Suprapubic skin (tissue), 4 donors: ENCODE data around the gene REN. TPM values are rescaled to one million over a fixed set of nuclear protein-coding genes. Genes with fewer than 3 reads are reported as not detected.

ENCODE experiments used
- DNase-seq, 2 donors: peaks; one replicate each; pipeline ENCODE4 v3.0.0-alpha.2; 2019; ENCODE audit warnings: low spot score in 2 of 2
- H3K27ac ChIP-seq: fragments of 200-600 bp; sonication (generic); one replicate; pipeline ENCODE4 v1.5.1; 2019
- H3K27me3 ChIP-seq: fragments of 200-600 bp; sonication (generic); one replicate; pipeline ENCODE4 v1.5.1; 2019
- H3K36me3 ChIP-seq: fragments of 200-600 bp; sonication (generic); one replicate; pipeline ENCODE4 v1.5.1; 2019
- H3K4me1 ChIP-seq: fragments of 200-600 bp; sonication (generic); one replicate; pipeline ENCODE4 v1.5.1; 2019
- H3K4me3 ChIP-seq: fragments of 200-600 bp; sonication (generic); one replicate; pipeline ENCODE4 v1.5.1; 2019; ENCODE audit warnings: mild to moderate bottlenecking
- H3K9me3 ChIP-seq: fragments of 200-600 bp; sonication (generic); one replicate; pipeline ENCODE4 v1.5.1; 2019
- CTCF ChIP-seq, 2 donors: fragments of 200-600 bp in 1 of 2; fragments of 450-650 bp in 1 of 2; sonication (generic) in 1 of 2; IDR thresholded peaks; one replicate each; pipeline ENCODE4 v1.5.1; 2016 to 2019; ENCODE audit warnings: antibody characterized with exemption in 2 of 2, mild to moderate bottlenecking in 1 of 2, moderate library complexity in 1 of 2
- EP300 ChIP-seq: sonication (generic); formaldehyde crosslinking; IDR thresholded peaks from one replicate; pipeline ENCODE4 v1.6.1; 2017; ENCODE audit warnings: antibody characterized with exemption
- POLR2A ChIP-seq, 2 donors: fragments of 450-650 bp; IDR thresholded peaks; one replicate each; pipeline ENCODE4 v1.6.1; 2017; ENCODE audit warnings: antibody characterized with exemption in 2 of 2, mild to moderate bottlenecking in 2 of 2, moderate library complexity in 2 of 2
- POLR2AphosphoS5 ChIP-seq, 3 donors: sonication (generic); formaldehyde crosslinking; IDR thresholded peaks; one replicate each; pipeline ENCODE4 v1.6.1; 2017; ENCODE audit warnings: antibody characterized with exemption in 3 of 3
- WGBS: methylation state at CpG from one replicate; pipeline ENCODE4 v1.1.5; 2018; 5-methylcytosine and 5-hydroxymethylcytosine counted together
- total RNA-seq, 4 donors: library from RNA; depleted of rRNA; stranded (reverse); fragments of >200 nt; gene quantifications; one replicate each; pipeline ENCODE4 v1.1.0, GENCODE V29; 2016

The REN gene
- total RNA-seq, 4 donors from 2014 or later: 0.44 TPM; not detected in 3

- Histone ChIP-seq H3K9me3 (no peaks in the 10 kb centered on the region), H3K27me3 (no peaks in the 10 kb centered on the region), H3K27ac (peak overlapping the region; percentile 70), H3K4me3 (no peak overlapping the region), H3K36me3 (peaks cover 46% of the 10 kb centered on the region), H3K4me1 (peaks cover 53% of the 10 kb centered on the region)
- DNase-seq: no peak
- no peak for TF ChIP-seq POLR2AphosphoS5 (IDR thresholded peaks at IDR 0.05)
- TF ChIP-seq EP300: no peak
- TF ChIP-seq POLR2A (IDR thresholded peaks at IDR 0.05): no peak
- no peak for TF ChIP-seq CTCF (IDR thresholded peaks at IDR 0.05)
- 65% methylated on average over 8 of the region's 8 CpGs for WGBS
Observed at GRCh38 chr1:204126386-204126785, 39.8 kb downstream of the REN start.

GRCh38 chr1:204125759-204126351 is 40.3 kb downstream of the REN start:
- TF ChIP-seq CTCF (IDR thresholded peaks at IDR 0.05): no peak
- no peak for TF ChIP-seq EP300
- TF ChIP-seq POLR2AphosphoS5 (IDR thresholded peaks at IDR 0.05): no peak
- TF ChIP-seq POLR2A (IDR thresholded peaks at IDR 0.05): no peak
- Histone ChIP-seq H3K9me3 (no peaks in the 10 kb centered on the region), H3K27ac (no peak overlapping the region), H3K27me3 (no peaks in the 10 kb centered on the region), H3K4me1 (peaks cover 48% of the 10 kb centered on the region), H3K36me3 (peaks cover 46% of the 10 kb centered on the region), H3K4me3 (no peak overlapping the region)
- DNase-seq: no peak
- WGBS: 87% methylated on average over 17 of the region's 18 CpGs

- no peaks in the 10 kb centered on the region for H3K27me3 ChIP-seq
- H3K4me1 ChIP-seq: peaks cover 36% of the 10 kb centered on the region
- no peak overlapping the region for H3K27ac ChIP-seq
- H3K4me3 ChIP-seq: no peak overlapping the region
- 95% methylated on average over 8 of the region's 22 CpGs for WGBS
- no peak for DNase-seq
- peaks cover 56% of the 10 kb centered on the region for H3K36me3 ChIP-seq
- H3K9me3 ChIP-seq: no peaks in the 10 kb centered on the region
- TF ChIP-seq POLR2AphosphoS5 (IDR thresholded peaks at IDR 0.05) (no peak), EP300 (no peak), POLR2A (IDR thresholded peaks at IDR 0.05) (no peak), CTCF (IDR thresholded peaks at IDR 0.05) (no peak)
Observed at GRCh38 chr1:204124639-204125038, 41.5 kb downstream of the REN start.

GRCh38 chr1:204123376-204123775 is 42.8 kb downstream of the REN start:
- Histone ChIP-seq H3K4me3 (no peak overlapping the region), H3K4me1 (peaks cover 24% of the 10 kb centered on the region), H3K27me3 (no peaks in the 10 kb centered on the region), H3K27ac (no peak overlapping the region), H3K36me3 (peaks cover 66% of the 10 kb centered on the region), H3K9me3 (no peaks in the 10 kb centered on the region)
- no peak for DNase-seq
- WGBS: 84% methylated on average over 9 of the region's 9 CpGs
- peak in 1 of 2 donors; percentile 17 for TF ChIP-seq CTCF (IDR thresholded peaks at IDR 0.05)
- TF ChIP-seq EP300: no peak

- H3K27me3 ChIP-seq: no peaks in the 10 kb centered on the region
- no peak overlapping the region for H3K4me3 ChIP-seq
- TF ChIP-seq EP300 (no peak), POLR2AphosphoS5 (IDR thresholded peaks at IDR 0.05) (no peak), CTCF (IDR thresholded peaks at IDR 0.05) (no peak), POLR2A (IDR thresholded peaks at IDR 0.05) (no peak)
- no peak for DNase-seq
- WGBS: 83% methylated on average over 10 of the region's 17 CpGs
- no peak overlapping the region for H3K27ac ChIP-seq
- peaks cover 11% of the 10 kb centered on the region for H3K4me1 ChIP-seq
- peaks cover 78% of the 10 kb centered on the region for H3K36me3 ChIP-seq
- no peaks in the 10 kb centered on the region for H3K9me3 ChIP-seq
Observed at GRCh38 chr1:204121840-204122555, 44.1 kb downstream of the REN start.
